Neural progenitor cell (in vitro differentiated cells): ENCODE data around the gene ALPL. TPM values are rescaled to one million over a fixed set of nuclear protein-coding genes. Genes with fewer than 3 reads are reported as not detected.

ENCODE experiments used
- DNase-seq: peaks from one replicate; pipeline ENCODE4 v3.0.0-alpha.2; 2016; ENCODE audit warnings: low spot score
- H2AFZ ChIP-seq: fragments of 200-600 bp; sonication (generic); replicated peaks from 2 replicates; pipeline ENCODE4 v1.6.1; 2016; ENCODE audit warnings: antibody characterized with exemption
- H3F3A ChIP-seq: fragments of 200-600 bp; sonication (generic); 2 replicates; pipeline ENCODE4 v1.6.1; 2016; ENCODE audit warnings: antibody characterized with exemption, low read depth
- H3K27ac ChIP-seq: fragments of 200-600 bp; sonication (generic); 2 replicates; pipeline ENCODE4 v1.5.1; 2016; ENCODE audit warnings: mild to moderate bottlenecking
- H3K27me3 ChIP-seq: fragments of 200-600 bp; sonication (generic); 2 replicates; pipeline ENCODE4 v1.6.1; 2016; ENCODE audit warnings: mild to moderate bottlenecking, moderate library complexity
- H3K36me3 ChIP-seq: fragments of 200-600 bp; sonication (generic); 2 replicates; pipeline ENCODE4 v1.5.1; 2016
- H3K4me1 ChIP-seq: fragments of 200-600 bp; sonication (generic); 2 replicates; pipeline ENCODE4 v1.6.1; 2016; ENCODE audit warnings: mixed run types
- H3K4me2 ChIP-seq: fragments of 200-600 bp; sonication (generic); 2 replicates; pipeline ENCODE4 v1.6.1; 2016
- H3K4me3 ChIP-seq: fragments of 200-600 bp; sonication (generic); 2 replicates; pipeline ENCODE4 v1.5.1; 2016
- H3K79me2 ChIP-seq: fragments of 200-600 bp; sonication (generic); 2 replicates; pipeline ENCODE4 v1.6.1; 2016; ENCODE audit warnings: low read depth
- H3K9ac ChIP-seq: fragments of 200-600 bp; sonication (generic); 2 replicates; pipeline ENCODE4 v1.6.1; 2016
- H3K9me3 ChIP-seq: fragments of 200-600 bp; sonication (generic); 2 replicates; pipeline ENCODE4 v1.5.1; 2016; ENCODE audit warnings: low read depth
- H4K20me1 ChIP-seq: fragments of 200-600 bp; sonication (generic); 2 replicates; pipeline ENCODE4 v1.6.1; 2016; ENCODE audit warnings: low read depth
- H3K27ac Mint-ChIP-seq: 3 replicates; pipeline ENCODE4 v1.8.0; 2021; ENCODE audit warnings: mixed read lengths
- H3K27me3 Mint-ChIP-seq: 2 replicates; pipeline ENCODE4 v1.8.0; 2022; ENCODE audit warnings: low read depth, mild to moderate bottlenecking, inconsistent platforms, moderate library complexity, mixed read lengths; ENCODE audit not compliant: insufficient read depth
- H3K36me3 Mint-ChIP-seq: 3 replicates; pipeline ENCODE4 v1.8.0; 2021; ENCODE audit warnings: mixed read lengths
- H3K4me1 Mint-ChIP-seq: 3 replicates; pipeline ENCODE4 v1.8.0; 2021; ENCODE audit warnings: mixed read lengths
- H3K4me3 Mint-ChIP-seq: 3 replicates; pipeline ENCODE4 v1.8.0; 2021; ENCODE audit warnings: mild to moderate bottlenecking, moderate library complexity, mixed read lengths
- H3K9me3 Mint-ChIP-seq: 3 replicates; pipeline ENCODE4 v1.8.0; 2020; ENCODE audit warnings: mixed read lengths
- CTCF ChIP-seq: fragments of 200-600 bp; sonication (generic); IDR thresholded peaks from 2 replicates; pipeline ENCODE4 v1.5.1; 2017; ENCODE audit warnings: antibody characterized with exemption, mild to moderate bottlenecking
- EZH2 ChIP-seq: fragments of 200-600 bp; sonication (generic); IDR thresholded peaks from 2 replicates; pipeline ENCODE4 v1.6.1; 2017; ENCODE audit warnings: antibody characterized with exemption, mild to moderate bottlenecking, moderate library complexity
- EZH2phosphoT487 ChIP-seq: fragments of 200-600 bp; sonication (generic); IDR thresholded peaks from 2 replicates; pipeline ENCODE4 v1.6.1; 2017; ENCODE audit warnings: antibody characterized with exemption
- total RNA-seq: library from RNA; depleted of rRNA; stranded (reverse); fragments of >200 nt; gene quantifications from 2 replicates; pipeline ENCODE4 v1.2.3, GENCODE V29; 2015; ENCODE audit warnings: low replicate concordance

The ALPL gene
- total RNA-seq, 1 donor from 2014 or later: 51.3 TPM

GRCh38 chr1:21603177-21604138 is 94.2 kb downstream of the ALPL start:
- Histone ChIP-seq H3K4me2 (no peak overlapping the region), H3F3A (peaks cover 6% of the 10 kb centered on the region), H3K9ac (no peak overlapping the region), H3K27me3 (no peaks in the 10 kb centered on the region), H3K4me1 (peaks cover 5% of the 10 kb centered on the region), H2AFZ (no peak overlapping the region), H4K20me1 (no peaks in the 10 kb centered on the region), H3K79me2 (no peaks in the 10 kb centered on the region), H3K4me3 (no peak overlapping the region), H3K27ac (no peak overlapping the region), H3K36me3 (no peaks in the 10 kb centered on the region), H3K9me3 (no peaks in the 10 kb centered on the region)
- Mint-ChIP-seq H3K27ac (peak overlapping the region; percentile 23), H3K4me1 (peaks cover 30% of the 10 kb centered on the region), H3K27me3 (no peaks in the 10 kb centered on the region), H3K4me3 (no peak overlapping the region), H3K9me3 (no peaks in the 10 kb centered on the region), H3K36me3 (no peaks in the 10 kb centered on the region)
- no peak for DNase-seq
- TF ChIP-seq EZH2 (no peak), EZH2phosphoT487 (no peak), CTCF (no peak)

- TF ChIP-seq EZH2phosphoT487 (no peak), CTCF (no peak), EZH2 (no peak)
- H3K9me3 ChIP-seq: no peaks in the 10 kb centered on the region
- H3K36me3 ChIP-seq: no peaks in the 10 kb centered on the region
- no peak overlapping the region for H3K9ac ChIP-seq
- H3F3A ChIP-seq: peaks cover 6% of the 10 kb centered on the region
- H3K27me3 Mint-ChIP-seq: no peaks in the 10 kb centered on the region
- no peak overlapping the region for H3K4me3 ChIP-seq
- H3K27ac ChIP-seq: no peak overlapping the region
- H3K27me3 ChIP-seq: no peaks in the 10 kb centered on the region
- H3K36me3 Mint-ChIP-seq: no peaks in the 10 kb centered on the region
- H3K9me3 Mint-ChIP-seq: no peaks in the 10 kb centered on the region
- H3K4me3 Mint-ChIP-seq: no peak overlapping the region
- H2AFZ ChIP-seq: no peak overlapping the region
- no peak overlapping the region for H3K4me2 ChIP-seq
- no peaks in the 10 kb centered on the region for H4K20me1 ChIP-seq
- no peak for DNase-seq
- H3K4me1 ChIP-seq: peaks cover 5% of the 10 kb centered on the region
- peaks cover 30% of the 10 kb centered on the region for H3K4me1 Mint-ChIP-seq
- no peaks in the 10 kb centered on the region for H3K79me2 ChIP-seq
- H3K27ac Mint-ChIP-seq: peak overlapping the region; percentile 23
Observed at GRCh38 chr1:21604208-21604957, 95.2 kb downstream of the ALPL start.

GRCh38 chr1:21605012-21605715 is 95.9 kb downstream of the ALPL start:
- Histone ChIP-seq H3K27ac (no peak overlapping the region), H3K4me2 (no peak overlapping the region)

More at GRCh38 chr1:21605012-21605715, 95.9 kb downstream of the ALPL start:
- Histone ChIP-seq H3K9me3 (no peaks in the 10 kb centered on the region), H3K79me2 (no peaks in the 10 kb centered on the region), H3K9ac (no peak overlapping the region), H3F3A (peaks cover 6% of the 10 kb centered on the region), H4K20me1 (no peaks in the 10 kb centered on the region), H3K27me3 (no peaks in the 10 kb centered on the region), H3K36me3 (no peaks in the 10 kb centered on the region), H3K4me1 (peaks cover 3% of the 10 kb centered on the region), H2AFZ (no peak overlapping the region), H3K4me3 (no peak overlapping the region)
- Mint-ChIP-seq H3K36me3 (no peaks in the 10 kb centered on the region), H3K4me3 (no peak overlapping the region), H3K4me1 (peaks cover 24% of the 10 kb centered on the region), H3K27me3 (no peaks in the 10 kb centered on the region), H3K27ac (no peak overlapping the region), H3K9me3 (no peaks in the 10 kb centered on the region)
- no peak for TF ChIP-seq EZH2
- TF ChIP-seq EZH2phosphoT487: no peak
- no peak for TF ChIP-seq CTCF
- no peak for DNase-seq
